Subcutaneous adipose tissue (tissue), 4 donors: ENCODE results near the gene FMOD. TPM values are rescaled to one million over a fixed set of nuclear protein-coding genes. Genes with fewer than 3 reads are reported as not detected.

ENCODE experiments used
- CTCF ChIP-seq: fragments of 450-650 bp; IDR thresholded peaks from one replicate; pipeline ENCODE4 v1.5.1; 2016; ENCODE audit warnings: low read depth, mild to moderate bottlenecking, control low read depth, antibody characterized with exemption, moderate library complexity
- total RNA-seq, 4 donors: library from RNA; depleted of rRNA; stranded (reverse); fragments of >200 nt; gene quantifications; one replicate each; pipeline ENCODE4 v1.1.0, GENCODE V29; 2016

FMOD gene
- total RNA-seq, 4 donors from 2014 or later: 39.6 to 164 (median 67.1) TPM

GRCh38 chr1:203380420-203381150 is 29.7 kb upstream of the FMOD start:
- TF ChIP-seq CTCF: no peak

- no peak for TF ChIP-seq CTCF
Observed at GRCh38 chr1:203379825-203380224, 28.9 kb upstream of the FMOD start.

GRCh38 chr1:203378556-203379245 is 27.8 kb upstream of the FMOD start:
- TF ChIP-seq CTCF: no peak

GRCh38 chr1:203373991-203374390 is 23.1 kb upstream of the FMOD start:
- TF ChIP-seq CTCF: no peak

GRCh38 chr1:203373002-203373401 is 22.1 kb upstream of the FMOD start:
- TF ChIP-seq CTCF: no peak

- TF ChIP-seq CTCF: no peak
Observed at GRCh38 chr1:203371288-203371687, 20.4 kb upstream of the FMOD start.

- no peak for TF ChIP-seq CTCF
Observed at GRCh38 chr1:203369666-203370065, 18.7 kb upstream of the FMOD start.
